ENCODE measurements around the gene PPP1R2B. TPM values are rescaled to one million over a fixed set of nuclear protein-coding genes. Genes with fewer than 3 reads are reported as not detected.

The PPP1R2B gene
- total RNA-seq, 1 experiment from 2014 or later: not detected

GRCh38 chr5:156834916-156835315, 15.2 kb upstream of the PPP1R2B start:
- CTCF ChIA-PET: no interaction called here
- intact Hi-C loops (cut with micrococcal nuclease; ENCODE audit: unreplicated experiment): loop anchor here (10.0 kb wide), 1 partner anchor 300 kb away; no protein-coding TSS in a partner anchor

GRCh38 chr5:156835905-156836304, 14.2 kb upstream of the PPP1R2B start:
- no peak overlapping the region for H2AFZ ChIP-seq
- CTCF ChIA-PET: no interaction called here
- H3K4me1 ChIP-seq (replicated peaks; ENCODE audit: insufficient read depth): no peaks in the 10 kb centered on the region
- 0 out of 2 replicates have a peak, but pooled peaks cover 4% of the 10 kb centered on the region for H3K27me3 ChIP-seq (ENCODE audit: insufficient read depth, low read depth)
- no peak overlapping the region for H3K27ac ChIP-seq
- no peak for TF ChIP-seq EZH2 (IDR thresholded peaks at IDR 0.05; ENCODE audit: low read depth)
- no peaks in the 10 kb centered on the region for H3K79me2 ChIP-seq (ENCODE audit: low read depth)
- BruUV-seq (replicated peaks): no TSS peak
- no peaks in the 10 kb centered on the region for H3K36me3 ChIP-seq (ENCODE audit: low read depth)
- POLR2A ChIA-PET (ENCODE audit: unreplicated experiment): no interaction called here
- intact Hi-C loops (cut with micrococcal nuclease; ENCODE audit: unreplicated experiment): loop anchor here (10.0 kb wide), 1 partner anchor 299 kb away; no protein-coding TSS in a partner anchor
- no peak for DNase-seq
- no peaks in the 10 kb centered on the region for H3K9me3 ChIP-seq (ENCODE audit: insufficient read depth, low read depth)
- H4K20me1 ChIP-seq (ENCODE audit: insufficient read depth): no peaks in the 10 kb centered on the region
- no peaks in the 10 kb centered on the region; the same call in 1 of the 2 replicates for H3K9me2 ChIP-seq (ENCODE audit: insufficient read depth)
- H3K4me3 ChIP-seq: no peak overlapping the region
- no peak overlapping the region for H3K4me2 ChIP-seq
- no peaks in the 10 kb centered on the region for H3F3A ChIP-seq (ENCODE audit: insufficient read depth, low read depth)

More at GRCh38 chr5:156834916-156835315, 15.2 kb upstream of the PPP1R2B start:
- Histone ChIP-seq H4K20me1 (ENCODE audit: insufficient read depth) (no peaks in the 10 kb centered on the region), H3K9me2 (ENCODE audit: insufficient read depth) (no peaks in the 10 kb centered on the region; the same call in 1 of the 2 replicates), H3K27ac (no peak overlapping the region), H2AFZ (no peak overlapping the region), H3K4me2 (no peak overlapping the region), H3K27me3 (ENCODE audit: insufficient read depth, low read depth) (0 out of 2 replicates have a peak, but pooled peaks cover 4% of the 10 kb centered on the region), H3K4me1 (replicated peaks; ENCODE audit: insufficient read depth) (no peaks in the 10 kb centered on the region), H3F3A (ENCODE audit: insufficient read depth, low read depth) (no peaks in the 10 kb centered on the region), H3K36me3 (ENCODE audit: low read depth) (no peaks in the 10 kb centered on the region), H3K9me3 (ENCODE audit: insufficient read depth, low read depth) (no peaks in the 10 kb centered on the region), H3K4me3 (no peak overlapping the region), H3K79me2 (ENCODE audit: low read depth) (no peaks in the 10 kb centered on the region)
- POLR2A ChIA-PET (ENCODE audit: unreplicated experiment): no interaction called here
- no peak for DNase-seq
- BruUV-seq (replicated peaks): no TSS peak
- TF ChIP-seq CTCF (conservative IDR thresholded peaks at IDR 0.05) (no peak), EZH2 (IDR thresholded peaks at IDR 0.05; ENCODE audit: low read depth) (no peak)

- Histone ChIP-seq H3K4me1 (replicated peaks; ENCODE audit: insufficient read depth) (no peaks in the 10 kb centered on the region), H4K20me1 (ENCODE audit: insufficient read depth) (no peaks in the 10 kb centered on the region), H3K4me2 (no peak overlapping the region), H3K79me2 (ENCODE audit: low read depth) (no peaks in the 10 kb centered on the region), H3F3A (ENCODE audit: insufficient read depth, low read depth) (no peaks in the 10 kb centered on the region), H3K27me3 (ENCODE audit: insufficient read depth, low read depth) (no peaks in the 10 kb centered on the region), H2AFZ (no peak overlapping the region), H3K9me2 (ENCODE audit: insufficient read depth) (no peaks in the 10 kb centered on the region; the same call in 1 of the 2 replicates), H3K36me3 (ENCODE audit: low read depth) (no peaks in the 10 kb centered on the region), H3K4me3 (no peak overlapping the region), H3K9me3 (ENCODE audit: insufficient read depth, low read depth) (no peaks in the 10 kb centered on the region), H3K27ac (no peak overlapping the region)
- POLR2A ChIA-PET (ENCODE audit: unreplicated experiment): no interaction called here
- intact Hi-C loops (cut with micrococcal nuclease; ENCODE audit: unreplicated experiment): loop anchor here (10.0 kb wide), 1 partner anchor 298 kb away; no protein-coding TSS in a partner anchor
- BruUV-seq (replicated peaks): no TSS peak
- DNase-seq: no peak
- TF ChIP-seq EZH2 (IDR thresholded peaks at IDR 0.05; ENCODE audit: low read depth) (no peak), CTCF (conservative IDR thresholded peaks at IDR 0.05) (no peak)
- CTCF ChIA-PET: no interaction called here
These were observed 13.2 kb upstream of the PPP1R2B start for GRCh38 chr5:156836846-156837245.

GRCh38 chr5:156838961-156839360, 11.1 kb upstream of the PPP1R2B start:
- Histone ChIP-seq H3K4me2 (no peak overlapping the region), H3K4me3 (no peak overlapping the region), H2AFZ (no peak overlapping the region), H4K20me1 (ENCODE audit: insufficient read depth) (no peaks in the 10 kb centered on the region), H3K9me3 (ENCODE audit: insufficient read depth, low read depth) (no peaks in the 10 kb centered on the region), H3K9me2 (ENCODE audit: insufficient read depth) (no peaks in the 10 kb centered on the region), H3F3A (ENCODE audit: insufficient read depth, low read depth) (no peaks in the 10 kb centered on the region), H3K4me1 (replicated peaks; ENCODE audit: insufficient read depth) (no peaks in the 10 kb centered on the region), H3K27me3 (ENCODE audit: insufficient read depth, low read depth) (no peaks in the 10 kb centered on the region), H3K27ac (no peak overlapping the region), H3K36me3 (ENCODE audit: low read depth) (no peaks in the 10 kb centered on the region), H3K79me2 (ENCODE audit: low read depth) (no peaks in the 10 kb centered on the region)
- intact Hi-C loops (cut with micrococcal nuclease; ENCODE audit: unreplicated experiment): loop anchor here (10.0 kb wide), 1 partner anchor 296 kb away; no protein-coding TSS in a partner anchor
- ChIA-PET CTCF (no interaction called here), POLR2A (ENCODE audit: unreplicated experiment) (no interaction called here)
- BruUV-seq (replicated peaks): no TSS peak
- DNase-seq: no peak
- TF ChIP-seq EZH2 (IDR thresholded peaks at IDR 0.05; ENCODE audit: low read depth) (no peak), CTCF (conservative IDR thresholded peaks at IDR 0.05) (no peak)
